IgD-negative memory B cell (primary cell): ENCODE data around the gene CEP135. TPM values are rescaled to one million over a fixed set of nuclear protein-coding genes. Genes with fewer than 3 reads are reported as not detected.
A peak's percentile ranks its signal among the peaks of the same experiment; 100 is the strongest.
"Not testable (repeated sequence)": the region's sequence is repeated elsewhere in the genome, so short reads cannot be mapped to it uniquely, and the experiment has no call there.

Experiments used
- H3K27ac Mint-ChIP-seq, 3 donors: one replicate each; pipeline ENCODE4 v1.8.0; 2020 to 2022; ENCODE audit warnings: mild to moderate bottlenecking in 3 of 3, mixed read lengths in 3 of 3, moderate library complexity in 1 of 3
- H3K27me3 Mint-ChIP-seq: one replicate; pipeline ENCODE4 v1.8.0; 2021; ENCODE audit warnings: mixed read lengths
- H3K36me3 Mint-ChIP-seq: one replicate; pipeline ENCODE4 v1.8.0; 2020; ENCODE audit warnings: mild to moderate bottlenecking, mixed read lengths
- H3K4me1 Mint-ChIP-seq, 3 donors: one replicate each; pipeline ENCODE4 v1.8.0; 2020 to 2022; ENCODE audit warnings: mixed read lengths in 3 of 3, mild to moderate bottlenecking in 1 of 3
- H3K4me3 Mint-ChIP-seq, 4 donors: one replicate each; pipeline ENCODE4 v1.8.0; 2020 to 2022; ENCODE audit warnings: mild to moderate bottlenecking in 4 of 4, mixed read lengths in 4 of 4, moderate library complexity in 3 of 4
- H3K9me3 Mint-ChIP-seq, 3 donors: one replicate each; pipeline ENCODE4 v1.8.0; 2020 to 2021; ENCODE audit warnings: mixed read lengths in 3 of 3, mild to moderate bottlenecking in 1 of 3
- polyA plus RNA-seq: library from polyadenylated mRNA; unstranded; fragments of 300-500 nt; fragmentation: Illumina TruSeq; gene quantifications from one replicate; pipeline ENCODE4 v1.2.3, GENCODE V29; 2021

CEP135 gene
- polyA plus RNA-seq, 1 donor from 2014 or later, result 12.5 TPM

DNA sequence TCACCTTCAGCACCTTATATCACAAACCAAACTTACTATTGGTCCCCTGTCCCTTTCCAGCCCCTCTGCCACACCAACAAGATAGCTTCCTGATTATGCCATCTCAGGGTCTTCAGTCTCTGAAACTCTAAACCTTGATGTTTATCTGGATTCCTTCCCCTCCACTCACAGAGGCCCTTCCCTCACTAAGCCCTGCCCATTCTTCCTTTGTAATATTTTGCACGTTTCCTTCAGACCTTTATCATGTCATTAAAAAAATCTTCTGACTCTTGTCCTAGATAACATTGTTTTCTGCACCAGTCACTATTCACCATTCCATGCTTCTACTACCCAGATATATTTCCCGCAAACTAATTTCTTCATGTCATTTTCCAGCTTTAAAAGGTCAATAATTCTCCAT, 17.7 kb upstream of the CEP135 start:
- Mint-ChIP-seq H3K27ac (no peak overlapping the region), H3K4me3 (no peak overlapping the region), H3K27me3 (no peaks in the 10 kb centered on the region), H3K36me3 (peaks cover 6% of the 10 kb centered on the region), H3K9me3 (peaks cover 0 to 8% (median 3%) of the 10 kb centered on the region in 3 donors), H3K4me1 (peaks cover 0 to 6% (median 0%) of the 10 kb centered on the region in 3 donors)

- H3K27ac Mint-ChIP-seq, result no peak overlapping the region
- no peak overlapping the region for H3K4me3 Mint-ChIP-seq
- peaks cover 5% of the 10 kb centered on the region for H3K36me3 Mint-ChIP-seq
- H3K27me3 Mint-ChIP-seq, result no peaks in the 10 kb centered on the region
- H3K4me1 Mint-ChIP-seq, result peaks cover 0 to 3% (median 0%) of the 10 kb centered on the region in 3 donors
- peaks cover 0 to 12% (median 5%) of the 10 kb centered on the region in 3 donors for H3K9me3 Mint-ChIP-seq
Measured at GRCh38 chr4:55931833-55932232, 16.9 kb upstream of the CEP135 start.

GRCh38 chr4:55932511-55932910, 16.2 kb upstream of the CEP135 start:
- Mint-ChIP-seq H3K4me3 (no peak overlapping the region), H3K36me3 (peaks cover 6% of the 10 kb centered on the region), H3K27me3 (no peaks in the 10 kb centered on the region), H3K4me1 (no peaks in the 10 kb centered on the region), H3K27ac (no peak overlapping the region), H3K9me3 (peaks cover 0 to 12% (median 5%) of the 10 kb centered on the region in 3 donors)

GRCh38 chr4:55933611-55934010, 15.1 kb upstream of the CEP135 start:
- Mint-ChIP-seq H3K27ac (no peak overlapping the region), H3K4me3 (no peak overlapping the region), H3K36me3 (peaks cover 15% of the 10 kb centered on the region), H3K27me3 (no peaks in the 10 kb centered on the region), H3K4me1 (peaks cover 2 to 6% (median 4%) of the 10 kb centered on the region in 3 donors), H3K9me3 (peaks cover 0 to 18% (median 6%) of the 10 kb centered on the region in 3 donors)

GRCh38 chr4:55935907-55936306, 12.8 kb upstream of the CEP135 start:
- peaks cover 25% of the 10 kb centered on the region for H3K36me3 Mint-ChIP-seq
- peaks cover 4 to 11% (median 4%) of the 10 kb centered on the region in 3 donors for H3K4me1 Mint-ChIP-seq
- H3K27ac Mint-ChIP-seq, H3K4me3 Mint-ChIP-seq, H3K27me3 Mint-ChIP-seq: not testable (repeated sequence)
- H3K9me3 Mint-ChIP-seq, result peaks cover 0 to 15% (median 8%) of the 10 kb centered on the region in 3 donors

DNA sequence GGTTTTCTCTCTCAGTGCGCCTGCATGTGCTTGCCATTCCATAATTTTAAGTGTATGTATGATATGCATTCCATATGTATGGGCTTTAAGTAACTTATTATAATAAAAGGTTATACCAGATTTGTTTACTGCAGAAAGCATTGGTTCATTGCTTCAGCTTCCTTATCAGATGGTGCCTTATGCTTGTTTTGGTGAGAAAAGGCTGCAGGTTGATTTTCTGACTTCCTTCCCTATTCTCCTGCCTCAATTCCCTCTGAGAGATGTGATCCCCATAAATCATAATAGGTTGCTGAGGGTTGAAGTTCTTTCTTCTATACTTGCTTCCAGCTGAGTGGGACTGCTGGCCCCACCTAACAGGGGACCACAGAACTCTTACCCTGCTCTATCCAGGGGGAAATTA, 10.3 kb upstream of the CEP135 start:
- Mint-ChIP-seq H3K27me3 (no peaks in the 10 kb centered on the region), H3K4me1 (peaks cover 4 to 11% (median 9%) of the 10 kb centered on the region in 3 donors), H3K27ac (peak overlapping the region in 1 of 3 donors; percentile 85), H3K9me3 (peaks cover 2 to 15% (median 8%) of the 10 kb centered on the region in 3 donors), H3K4me3 (peak overlapping the region in 2 of 4 donors; percentile 44 to 71), H3K36me3 (peaks cover 25% of the 10 kb centered on the region)

DNA sequence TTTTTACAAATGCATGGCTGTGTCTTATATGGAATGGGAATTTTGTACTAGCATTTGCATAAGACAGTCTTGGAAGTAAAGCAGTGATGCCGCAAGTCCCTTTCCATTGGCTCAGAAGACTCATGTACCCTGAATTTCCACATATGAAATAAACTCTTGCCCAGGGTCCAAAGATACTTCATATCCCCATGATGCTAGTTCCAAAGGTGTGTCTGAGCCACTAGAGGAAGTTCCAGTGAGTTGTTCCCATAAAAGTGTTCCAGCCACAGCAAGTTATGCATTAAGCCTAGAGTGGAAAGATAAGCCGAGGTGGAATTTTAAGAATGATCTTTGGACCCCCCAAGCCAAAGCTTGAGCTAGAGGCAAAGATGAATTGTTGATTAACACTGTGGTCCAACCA, 9.3 kb upstream of the CEP135 start:
- Mint-ChIP-seq H3K36me3 (peaks cover 25% of the 10 kb centered on the region), H3K4me1 (peaks cover 6 to 11% (median 9%) of the 10 kb centered on the region in 3 donors), H3K27ac (peak overlapping the region in 1 of 3 donors; percentile 5), H3K27me3 (no peaks in the 10 kb centered on the region), H3K4me3 (peak overlapping the region in 1 of 4 donors; percentile 33), H3K9me3 (peaks cover 2 to 11% (median 7%) of the 10 kb centered on the region in 3 donors)

DNA sequence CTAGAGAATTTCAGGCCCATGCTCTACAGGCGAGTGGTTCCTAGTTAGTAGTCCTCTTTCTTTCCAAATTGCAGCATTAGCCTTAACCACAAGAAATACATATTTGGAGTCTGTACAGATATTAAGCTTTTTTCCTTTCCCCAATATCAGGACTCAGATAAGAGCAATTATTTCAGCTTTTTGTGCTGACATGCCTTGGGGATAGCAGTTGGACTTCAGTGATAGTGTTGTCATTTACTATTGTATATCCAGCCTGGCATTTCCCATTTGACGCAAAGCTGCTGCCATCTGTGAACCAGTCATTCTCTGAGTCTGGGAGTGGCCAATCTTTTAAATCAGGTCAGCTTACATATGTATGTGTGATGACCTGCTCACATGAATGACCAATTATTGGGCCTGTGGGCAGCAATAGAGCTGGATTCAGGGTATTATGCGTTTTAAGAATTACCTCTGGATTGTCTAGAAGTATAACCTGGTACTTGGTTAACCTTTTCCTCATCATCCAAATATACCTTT, 6.8 kb upstream of the CEP135 start:
- H3K27ac Mint-ChIP-seq, result no peak overlapping the region
- H3K4me3 Mint-ChIP-seq, result no peak overlapping the region
- no peaks in the 10 kb centered on the region for H3K27me3 Mint-ChIP-seq
- peaks cover 28% of the 10 kb centered on the region for H3K36me3 Mint-ChIP-seq
- H3K9me3 Mint-ChIP-seq, result peaks cover 2 to 7% (median 7%) of the 10 kb centered on the region in 3 donors
- peaks cover 21 to 26% (median 26%) of the 10 kb centered on the region in 3 donors for H3K4me1 Mint-ChIP-seq

DNA sequence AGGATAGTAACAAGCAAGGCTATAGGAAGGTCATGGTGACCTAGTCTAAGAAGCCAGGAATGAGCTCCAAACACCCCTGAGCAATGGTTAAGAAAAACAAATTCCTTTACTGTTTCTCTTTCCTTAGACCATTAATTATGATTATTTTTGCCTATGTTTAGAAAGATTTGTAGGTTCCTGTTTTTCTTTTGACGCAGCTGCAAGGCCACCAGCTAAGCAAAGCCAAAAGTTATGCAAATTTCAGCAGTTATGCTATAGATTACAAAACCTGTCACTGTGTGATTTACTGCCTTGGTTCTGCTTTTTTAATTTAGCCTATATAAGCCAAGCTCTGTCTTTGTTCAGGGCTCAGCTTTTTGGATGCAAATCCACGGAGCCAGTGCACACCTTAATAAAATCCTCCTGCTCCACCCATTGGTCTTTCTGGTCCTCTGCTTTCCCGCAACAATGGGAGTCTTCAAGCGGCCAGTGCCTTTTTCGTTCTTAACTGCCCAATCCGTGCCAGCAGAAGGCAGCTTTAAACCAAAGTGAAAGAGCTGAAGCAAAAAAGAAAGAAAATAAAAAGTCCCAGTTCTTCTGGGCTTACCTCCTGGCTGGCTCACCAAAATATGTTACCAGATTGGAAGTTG, 1.4 kb upstream of the CEP135 start:
- H3K4me1 Mint-ChIP-seq, result peaks cover 33 to 43% (median 37%) of the 10 kb centered on the region in 3 donors

DNA sequence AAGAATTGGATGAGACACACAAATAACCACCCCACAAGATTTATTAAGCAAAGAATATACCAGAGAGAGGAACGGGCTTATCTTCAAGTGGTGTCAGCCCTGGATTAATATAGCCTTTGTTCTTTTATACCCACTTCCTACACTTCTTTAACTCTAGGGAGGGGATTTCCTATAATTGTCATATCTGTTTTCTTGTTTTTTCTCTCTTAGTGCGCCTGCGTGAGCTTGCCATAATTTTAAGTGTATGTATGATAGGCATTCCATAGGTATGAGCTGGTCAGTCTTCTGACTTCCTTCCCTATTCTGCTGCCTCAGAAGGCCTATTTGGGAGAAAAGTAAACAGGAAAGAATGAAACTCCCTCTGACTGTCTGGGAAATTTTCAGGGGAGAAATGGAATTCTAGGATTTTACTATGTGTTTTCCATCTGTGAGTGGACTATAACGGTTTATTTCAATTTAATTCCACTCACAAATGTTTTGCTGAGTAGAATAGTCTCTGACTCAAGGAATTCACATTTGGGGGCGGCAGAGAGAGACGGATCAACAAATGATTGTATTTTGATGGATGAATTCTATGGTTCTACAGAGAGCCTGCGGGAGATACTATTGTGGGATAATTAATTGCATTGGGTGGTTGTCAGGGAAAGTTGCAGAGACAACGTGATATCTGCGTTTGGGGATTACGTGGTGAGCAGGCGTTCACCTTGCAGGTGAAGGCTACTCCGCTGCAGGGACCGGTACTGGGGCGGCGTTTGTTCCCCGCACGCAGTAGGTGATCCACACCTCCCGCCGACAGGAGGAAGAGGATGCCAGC, 626 bp upstream of the CEP135 start:
- Mint-ChIP-seq H3K4me1 (peaks cover 33 to 43% (median 37%) of the 10 kb centered on the region in 3 donors), H3K4me3 (peak overlapping the region; percentile 91 to 99 (median 96)), H3K27me3 (no peaks in the 10 kb centered on the region), H3K27ac (peak overlapping the region; percentile 98 to 100 (median 99)), H3K36me3 (peaks cover 9% of the 10 kb centered on the region), H3K9me3 (peaks cover 0 to 3% (median 0%) of the 10 kb centered on the region in 3 donors)

More for the DNA sequence above, 1.4 kb upstream of the CEP135 start:
- H3K9me3 Mint-ChIP-seq, result peaks cover 0 to 3% (median 0%) of the 10 kb centered on the region in 3 donors
- H3K4me3 Mint-ChIP-seq, result peak overlapping the region; percentile 91 to 99 (median 96)
- H3K36me3 Mint-ChIP-seq, result peaks cover 9% of the 10 kb centered on the region
- peak overlapping the region; percentile 98 to 100 (median 99) for H3K27ac Mint-ChIP-seq
- no peaks in the 10 kb centered on the region for H3K27me3 Mint-ChIP-seq

- Mint-ChIP-seq H3K27me3 (no peaks in the 10 kb centered on the region), H3K27ac (peak overlapping the region; percentile 92 to 100 (median 98)), H3K4me3 (peak overlapping the region; percentile 91 to 99 (median 96)), H3K9me3 (peaks cover 0 to 3% (median 0%) of the 10 kb centered on the region in 3 donors), H3K4me1 (peaks cover 33 to 42% (median 37%) of the 10 kb centered on the region in 3 donors), H3K36me3 (peaks cover 9% of the 10 kb centered on the region)
Measured at GRCh38 chr4:55949482-55949802, 697 bp downstream of the CEP135 start.

- H3K4me3 Mint-ChIP-seq, result peak overlapping the region in 1 of 4 donors; percentile 59
- peaks cover 26 to 36% (median 28%) of the 10 kb centered on the region in 3 donors for H3K4me1 Mint-ChIP-seq
- H3K9me3 Mint-ChIP-seq, result no peaks in the 10 kb centered on the region
- no peaks in the 10 kb centered on the region for H3K27me3 Mint-ChIP-seq
- no peak overlapping the region for H3K27ac Mint-ChIP-seq
- peaks cover 9% of the 10 kb centered on the region for H3K36me3 Mint-ChIP-seq
Measured at GRCh38 chr4:55951191-55951922, 2.6 kb downstream of the CEP135 start.

DNA sequence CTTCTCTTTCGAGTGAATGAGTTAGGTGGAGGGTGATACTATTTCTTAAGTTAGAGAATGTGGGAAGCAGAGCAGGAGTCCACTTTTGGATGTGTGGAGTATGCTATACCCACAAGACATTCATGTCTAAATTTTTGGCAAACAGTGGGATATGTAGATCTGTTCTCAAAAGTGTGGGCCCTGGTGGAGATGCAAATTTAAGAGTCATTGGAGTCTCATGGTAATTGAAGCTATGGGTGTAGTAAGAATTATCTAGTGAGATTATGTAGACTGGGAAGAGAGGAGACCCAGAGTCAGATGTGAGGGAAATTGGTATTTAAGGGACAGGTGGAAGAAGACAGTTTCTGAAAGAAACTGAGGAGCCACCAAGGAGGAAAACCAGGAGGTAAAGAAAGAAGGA, 7.0 kb downstream of the CEP135 start:
- Mint-ChIP-seq H3K4me3 (no peak overlapping the region), H3K27ac (peak overlapping the region in 1 of 3 donors; percentile 4), H3K4me1 (peaks cover 7 to 18% (median 8%) of the 10 kb centered on the region in 3 donors), H3K9me3 (no peaks in the 10 kb centered on the region), H3K27me3 (no peaks in the 10 kb centered on the region), H3K36me3 (peaks cover 18% of the 10 kb centered on the region)

GRCh38 chr4:55959655-55960054, 10.9 kb downstream of the CEP135 start:
- Mint-ChIP-seq H3K27ac (no peak overlapping the region), H3K4me1 (peaks cover 7 to 24% (median 9%) of the 10 kb centered on the region in 3 donors), H3K4me3 (no peak overlapping the region), H3K36me3 (peaks cover 31% of the 10 kb centered on the region), H3K9me3 (no peaks in the 10 kb centered on the region), H3K27me3 (no peaks in the 10 kb centered on the region)
